ENCODE results near the gene ERAL1. TPM values are rescaled to one million over a fixed set of nuclear protein-coding genes. Genes with fewer than 3 reads are reported as not detected.

ERAL1 gene
- total and polyA plus RNA-seq, 2 of the 8 experiments (the other 6 are each of a cell fraction or from before 2014, with no cell fraction given), result 67.8 to 122 TPM

GRCh38 chr17:28842282-28843012 lies 12.4 kb upstream of the ERAL1 start, which contains the start of gene FAM222B:
Gene FAM222B (minus strand): TSS chr17:28842790. CDS start chr17:28766667, 76,123 bp downstream.
- Histone ChIP-seq H4K8ac (ENCODE audit: extremely low read depth, insufficient read depth, low read length) (peak within 1 kb of the TSS; percentile 28; the same call in 1 of the 2 replicates), H2AK5ac (ENCODE audit: low read depth, low read length) (0 out of 2 replicates have a peak within 1 kb of the TSS, but pooled peaks have one; percentile 39), H3K18ac (ENCODE audit: extremely low read depth, low read length) (peak within 1 kb of the TSS; percentile 88), H2BK120ac (replicated peaks; ENCODE audit: low read depth, low read length) (no peak within 1 kb of the TSS), H3K36me3 (ENCODE audit: control insufficient read depth in 2 of 4, insufficient read depth in 4 of 4, low read length in 3 of 4) (no peaks in the 10 kb centered on the region), H2BK15ac (ENCODE audit: low read length) (0 out of 2 replicates have a peak within 1 kb of the TSS, but pooled peaks have one; percentile 81), H2BK5ac (ENCODE audit: low read depth, low read length) (peak within 1 kb of the TSS; percentile 91), H3K9me3 (ENCODE audit: insufficient read depth in 2 of 2, low read depth in 1 of 2, low read length in 1 of 2) (no peaks in the 10 kb centered on the region), H3K4me2 (ENCODE audit: insufficient read depth in 1 of 2, low read depth in 2 of 2, low read length in 2 of 2) (peak within 1 kb of the TSS; percentile 74 to 85), H3K4ac (replicated peaks; ENCODE audit: insufficient read length, low read depth, low read length) (no peak within 1 kb of the TSS), H2AFZ (ENCODE audit: low read length) (peak within 1 kb of the TSS; percentile 85), H3K79me2 (ENCODE audit: control insufficient read depth in 1 of 2, insufficient read depth in 2 of 2, low read length in 2 of 2) (peaks cover 9 to 48% of the 10 kb centered on the region in 2 experiments), H3K79me1 (ENCODE audit: low read depth, low read length) (peaks cover 2% of the 10 kb centered on the region; the same call in 1 of the 2 replicates), H3K14ac (ENCODE audit: insufficient read length) (no peak within 1 kb of the TSS), H3K23me2 (ENCODE audit: low read depth, low read length) (peaks cover 7% of the 10 kb centered on the region; the same call in 1 of the 2 replicates), H2BK20ac (ENCODE audit: low read length) (0 out of 2 replicates have a peak within 1 kb of the TSS, but pooled peaks have one; percentile 32), H3K27ac (ENCODE audit: low read depth, low read length) (peak within 1 kb of the TSS; percentile 18; the same call in 1 of the 2 replicates), H3K4me1 (replicated peaks in 1 of 4; ENCODE audit: control insufficient read depth in 3 of 4, insufficient read depth in 4 of 4, low read length in 3 of 4) (peaks cover 0 to 1% (median 0%) of the 10 kb centered on the region in 4 experiments; a peak in 1 of 7 replicates), H2BK12ac (ENCODE audit: low read depth, low read length) (peak within 1 kb of the TSS; percentile 75; the same call in 1 of the 2 replicates), H3K56ac (replicated peaks; ENCODE audit: insufficient read length, low read depth, low read length) (no peak within 1 kb of the TSS), H4K20me1 (replicated peaks in 1 of 2; ENCODE audit: control insufficient read depth in 1 of 2, insufficient read depth in 2 of 2, low read length in 2 of 2) (no peaks in the 10 kb centered on the region), H4K91ac (replicated peaks; ENCODE audit: insufficient read length, low read length) (peak within 1 kb of the TSS; percentile 85), H3K23ac (ENCODE audit: insufficient read length) (no peak within 1 kb of the TSS), H3K9ac (replicated peaks in 1 of 4; ENCODE audit: extremely low read depth in 1 of 4, low read depth in 3 of 4, low read length in 3 of 4) (peak within 1 kb of the TSS; percentile 70 to 94 (median 78)), H3K4me3 (ENCODE audit: extremely low read depth in 1 of 4, insufficient read depth in 2 of 4, low read depth in 3 of 4, low read length in 4 of 4) (peak within 1 kb of the TSS; percentile 85 to 98 (median 92)), H3K27me3 (replicated peaks in 1 of 4; ENCODE audit: control insufficient read depth in 3 of 4, extremely low read depth in 1 of 4, insufficient read depth in 3 of 4, low read length in 3 of 4) (no peaks in the 10 kb centered on the region), H4K5ac (ENCODE audit: insufficient read length, low read depth, low read length) (peak within 1 kb of the TSS; percentile 88)
- FAIRE-seq, result no peak
- WGBS, 2 experiments (ENCODE audit: extremely low coverage in 1 of 2, insufficient coverage in 1 of 2, insufficient read length in 1 of 2, insufficient replicate concordance in 2 of 2, low coverage in 1 of 2, low lambda C conversion rate in 2 of 2, missing lambda C conversion rate in 1 of 2), result 2% methylated on average over 40 of the region's 44 CpGs; no CpG with 5 or more reads in 1 of the 2 experiments
- CTCF ChIA-PET (ENCODE audit: partially characterized antibody), result interaction anchor here (0.6 to 3.9 kb wide), 10 partner anchors 14 to 414 kb away, joined by 3 to 32 read pairs (median 4); no protein-coding TSS in a partner anchor
- peak; percentile 54 to 92 for DNase-seq (ENCODE audit: low read depth in 1 of 2, low spot score in 2 of 2)
- POLR2A ChIA-PET (ENCODE audit: partially characterized antibody), result interaction anchor here (0.6 to 2.8 kb wide), 36 partner anchors 9 to 131 kb away, joined by 3 to 15 read pairs (median 4); partner anchors contain the start of gene NEK8
- no peak; the same call in 1 of the 2 replicates for TF ChIP-seq RBBP5 (IDR thresholded peaks at IDR 0.05; ENCODE audit: borderline replicate concordance, low read depth, low read length)
- TF ChIP-seq TAF7 (optimal IDR thresholded peaks at IDR 0.05; ENCODE audit: borderline replicate concordance, low read depth, low read length), result no peak
- no peak; a peak in 1 of 4 replicates for TF ChIP-seq CTCF (IDR thresholded peaks at IDR 0.05; ENCODE audit: control extremely low read depth in 1 of 3, insufficient read depth in 1 of 3, low read depth in 1 of 3, low read length in 3 of 3)
- no peak for TF ChIP-seq GABPA (IDR thresholded peaks at IDR 0.05; ENCODE audit: borderline replicate concordance, insufficient read depth, low read length)
- peak; percentile 100 for TF ChIP-seq NRF1 (IDR thresholded peaks at IDR 0.05; ENCODE audit: low read depth, low read length)
- no peak for TF ChIP-seq CTBP2 (IDR thresholded peaks at IDR 0.05; ENCODE audit: borderline replicate concordance, insufficient read depth, insufficient read length, low read length)
- no peak for TF ChIP-seq ZNF274 (IDR thresholded peaks at IDR 0.05; ENCODE audit: borderline replicate concordance, extremely low read depth, low read length)
- TF ChIP-seq SIX5 (IDR thresholded peaks at IDR 0.05; ENCODE audit: low read depth, low read length), result no peak

Data from H1 (cell line).